Keratinocyte (primary cell): ENCODE data around the gene CTNNA2. TPM values are rescaled to one million over a fixed set of nuclear protein-coding genes. Genes with fewer than 3 reads are reported as not detected.

Experiments used
- DNase-seq: peaks from one replicate; pipeline ENCODE4 v3.0.0-alpha.2; 2011; ENCODE audit warnings: low read depth, missing footprints, low spot score
- FAIRE-seq: peaks from 2 replicates; lab custom pipeline; 2011; peaks lifted over from hg19 to GRCh38; lab: Jason Lieb, UNC
- H2AFZ ChIP-seq: 2 replicates; pipeline ENCODE4 v1.6.0; 2012; ENCODE audit warnings: low read length, control low read depth, inconsistent platforms; ENCODE audit not compliant: control insufficient read depth
- H3K27ac ChIP-seq: 2 replicates; pipeline ENCODE4 v1.5.1; 2011; ENCODE audit warnings: low read length; ENCODE audit not compliant: control insufficient read depth, insufficient read depth
- H3K27me3 ChIP-seq: 3 replicates; pipeline ENCODE4 v1.6.0; 2011; ENCODE audit warnings: low read length; ENCODE audit not compliant: control insufficient read depth, insufficient read depth; ENCODE audit errors: extremely low read depth
- H3K36me3 ChIP-seq, 2 experiments: 2 replicates in 1 of 2; 3 replicates in 1 of 2; pipeline ENCODE4 v1.5.1; 2011; ENCODE audit warnings: low read length in 2 of 2, mild to moderate bottlenecking in 1 of 2; ENCODE audit not compliant: control insufficient read depth in 2 of 2, insufficient read depth in 2 of 2; ENCODE audit errors: extremely low read depth in 1 of 2
- H3K4me1 ChIP-seq: 3 replicates; pipeline ENCODE4 v1.5.1; 2011; ENCODE audit warnings: low read length; ENCODE audit not compliant: control insufficient read depth, insufficient read depth; ENCODE audit errors: extremely low read depth
- H3K4me2 ChIP-seq: 3 replicates; pipeline ENCODE4 v1.6.0; 2011; ENCODE audit warnings: low read depth, low read length; ENCODE audit not compliant: control insufficient read depth, insufficient read depth; ENCODE audit errors: extremely low read depth
- H3K4me3 ChIP-seq, 3 experiments: fragments of 200-600 bp in 1 of 3; sonication (generic) in 1 of 3; 2 replicates in 2 of 3; 3 replicates in 1 of 3; pipeline ENCODE4 v1.5.1; 2011 to 2016; ENCODE audit warnings: low read length in 3 of 3, mild to moderate bottlenecking in 3 of 3, control low read depth in 2 of 3, inconsistent platforms in 1 of 3, low read depth in 1 of 3, mixed read lengths in 1 of 3, mixed run types in 1 of 3, moderate library complexity in 1 of 3; ENCODE audit not compliant: control insufficient read depth in 2 of 3, insufficient read depth in 2 of 3; ENCODE audit errors: extremely low read depth in 1 of 3
- H3K79me2 ChIP-seq: 2 replicates; pipeline ENCODE4 v1.6.0; 2012; ENCODE audit warnings: low read length; ENCODE audit not compliant: control insufficient read depth, insufficient read depth
- H3K9ac ChIP-seq: 3 replicates; pipeline ENCODE4 v1.6.0; 2011; ENCODE audit warnings: low read length; ENCODE audit not compliant: control insufficient read depth, insufficient read depth; ENCODE audit errors: extremely low read depth
- H3K9me1 ChIP-seq: 3 replicates; pipeline ENCODE4 v1.6.0; 2011; ENCODE audit warnings: low read length; ENCODE audit not compliant: control insufficient read depth, insufficient read depth; ENCODE audit errors: extremely low read depth
- H3K9me3 ChIP-seq: 2 replicates; pipeline ENCODE4 v1.5.1; 2012; ENCODE audit warnings: low read depth, low read length; ENCODE audit not compliant: control insufficient read depth
- H4K20me1 ChIP-seq: 3 replicates; pipeline ENCODE4 v1.6.0; 2011; ENCODE audit warnings: low read length; ENCODE audit not compliant: control insufficient read depth, insufficient read depth; ENCODE audit errors: extremely low read depth
- CTCF ChIP-seq, 3 experiments: IDR thresholded peaks in 1 of 3; conservative IDR thresholded peaks in 1 of 3; optimal IDR thresholded peaks in 1 of 3; 2 replicates in 2 of 3; 3 replicates in 1 of 3; pipeline versions ENCODE3 to v1.5.1; 2011; ENCODE audit warnings: low read length in 3 of 3, mild to moderate bottlenecking in 3 of 3, moderate library complexity in 2 of 3, control low read depth in 1 of 3, inconsistent platforms in 1 of 3; ENCODE audit not compliant: insufficient read depth in 2 of 3; ENCODE audit errors: extremely low read depth in 1 of 3
- EZH2 ChIP-seq: IDR thresholded peaks from one replicate; pipeline ENCODE4 v1.6.1; 2012; ENCODE audit warnings: inconsistent platforms, mild to moderate bottlenecking, low read length, moderate library complexity
- dilution Hi-C: fragments of 300-500 bp; cut with MboI; formaldehyde crosslinking; loops from one replicate; pipeline ENCODE4 v1.7.0; 2020; ENCODE audit warnings: low sequenced_read_pairs; ENCODE audit not compliant: extremely low pct_ligation_motif_present
- polyA plus RNA-seq, 5 experiments: library from polyadenylated mRNA; depleted of rRNA in 3 of 5; stranded (reverse) in 3 of 5; stranded (forward) in 1 of 5; unstranded in 1 of 5; fragments of >200 nt; gene quantifications; 1 replicate in 1 of 5; 2 replicates in 3 of 5; 3 replicates in 1 of 5; pipeline versions ENCODE4 v1.2.1 to v1.2.3, GENCODE V29; 2011 to 2012; ENCODE audit warnings: missing spikeins in 2 of 5, low read depth in 1 of 5, low replicate concordance in 1 of 5

Gene CTNNA2
- polyA plus RNA-seq, 1 donor (not counting 4 experiments of a cell fraction or from before 2014, with no cell fraction given), result not detected

GRCh38 chr2:80370375-80371009 lies 857.6 kb downstream of the CTNNA2 start:
- Histone ChIP-seq H3K4me2 (no peak overlapping the region), H2AFZ (no peak overlapping the region), H3K9me1 (no peaks in the 10 kb centered on the region), H3K9me3 (no peaks in the 10 kb centered on the region), H4K20me1 (no peaks in the 10 kb centered on the region), H3K9ac (no peak overlapping the region), H3K27ac (no peak overlapping the region), H3K36me3 (no peaks in the 10 kb centered on the region), H3K4me3 (no peak overlapping the region), H3K79me2 (no peaks in the 10 kb centered on the region), H3K4me1 (no peaks in the 10 kb centered on the region), H3K27me3 (no peaks in the 10 kb centered on the region)
- dilution Hi-C loops, result no loop called here
- DNase-seq (no peak), FAIRE-seq (no peak)
- TF ChIP-seq CTCF (optimal IDR thresholded peaks at IDR 0.05 in 1 of 3, IDR thresholded peaks at IDR 0.05 in 1 of 3, conservative IDR thresholded peaks at IDR 0.05 in 1 of 3; ENCODE audit: extremely low read depth in 1 of 3, insufficient read depth in 2 of 3, low read length in 3 of 3), result no peak
- no peak for TF ChIP-seq EZH2

GRCh38 chr2:80374105-80374504 lies 861.3 kb downstream of the CTNNA2 start:
- Histone ChIP-seq H3K4me1 (no peaks in the 10 kb centered on the region), H4K20me1 (no peaks in the 10 kb centered on the region), H3K9me3 (no peaks in the 10 kb centered on the region), H3K4me2 (no peak overlapping the region), H3K9me1 (no peaks in the 10 kb centered on the region), H3K27me3 (no peaks in the 10 kb centered on the region), H3K79me2 (no peaks in the 10 kb centered on the region), H3K36me3 (no peaks in the 10 kb centered on the region), H3K4me3 (no peak overlapping the region), H3K27ac (no peak overlapping the region), H2AFZ (no peak overlapping the region), H3K9ac (no peak overlapping the region)
- no peak for TF ChIP-seq EZH2
- TF ChIP-seq CTCF (optimal IDR thresholded peaks at IDR 0.05 in 1 of 3, IDR thresholded peaks at IDR 0.05 in 1 of 3, conservative IDR thresholded peaks at IDR 0.05 in 1 of 3; ENCODE audit: extremely low read depth in 1 of 3, insufficient read depth in 2 of 3, low read length in 3 of 3), result no peak
- dilution Hi-C loops, result no loop called here
- no peak for DNase-seq
- no peak for FAIRE-seq
